Fibroblast of villous mesenchyme (primary cell): Measurements from ENCODE around the gene HCN2. TPM values are rescaled to one million over a fixed set of nuclear protein-coding genes. Genes with fewer than 3 reads are reported as not detected.

ENCODE experiments used
- DNase-seq: peaks from one replicate; pipeline ENCODE4 v3.0.0-alpha.2; 2010; ENCODE audit warnings: low read depth
- H3K4me3 ChIP-seq: 2 replicates; pipeline ENCODE4 v1.5.1; 2011; ENCODE audit warnings: low read depth, mild to moderate bottlenecking, low read length
- CTCF ChIP-seq: IDR thresholded peaks from 2 replicates; pipeline ENCODE4 v1.5.1; 2012; ENCODE audit warnings: low read depth, mild to moderate bottlenecking, low read length; ENCODE audit not compliant: insufficient read depth
- total RNA-seq: library from RNA; depleted of rRNA; stranded (reverse); fragments of >200 nt; gene quantifications from 2 replicates; pipeline ENCODE4 v1.2.3, GENCODE V29; 2012

Gene HCN2
- total RNA-seq, 1 donor: 0.86 TPM

DNA sequence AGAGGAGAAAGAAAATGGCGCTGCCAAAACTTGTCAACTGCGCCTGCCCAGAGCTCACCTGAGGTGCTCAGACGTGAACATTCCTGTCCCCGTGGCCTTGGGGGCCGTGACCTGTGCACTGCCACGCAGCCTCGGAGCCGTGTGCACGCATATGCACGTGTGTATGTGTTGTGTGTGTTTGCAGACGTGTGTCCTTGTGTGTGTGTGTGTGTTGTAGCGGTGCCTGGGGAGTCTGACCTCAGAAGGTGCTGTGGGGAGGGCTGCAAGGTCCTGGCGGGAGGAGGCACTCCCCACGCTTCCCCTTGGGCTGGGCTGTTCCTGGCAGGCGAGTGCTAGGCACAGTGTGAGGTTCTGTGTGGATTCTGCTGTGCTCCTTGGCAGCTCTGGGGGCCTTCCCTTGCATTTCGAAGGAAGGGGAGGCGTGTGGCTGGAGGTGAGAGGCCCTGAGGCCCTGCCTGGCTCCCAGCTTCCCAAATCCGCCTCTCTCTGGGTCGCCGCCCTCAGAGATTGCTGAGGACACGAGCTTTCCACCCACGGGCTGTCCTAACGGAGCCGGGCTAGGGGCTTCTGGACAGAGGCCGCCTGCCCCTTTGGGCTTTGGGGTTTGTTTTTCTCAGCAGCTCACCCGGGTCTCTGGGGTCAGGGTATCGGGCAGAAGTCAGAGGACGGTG, 12.8 kb upstream of the HCN2 start:
- H3K4me3 ChIP-seq: no peak overlapping the region
- TF ChIP-seq CTCF: no peak
- no peak for DNase-seq

GRCh38 chr19:577439-578392, 12.0 kb upstream of the HCN2 start:
- TF ChIP-seq CTCF: no peak
- H3K4me3 ChIP-seq: no peak overlapping the region
- DNase-seq: no peak

- DNase-seq: no peak
- TF ChIP-seq CTCF: no peak
- no peak overlapping the region for H3K4me3 ChIP-seq
Observed at GRCh38 chr19:579111-579841, 10.4 kb upstream of the HCN2 start.

DNA sequence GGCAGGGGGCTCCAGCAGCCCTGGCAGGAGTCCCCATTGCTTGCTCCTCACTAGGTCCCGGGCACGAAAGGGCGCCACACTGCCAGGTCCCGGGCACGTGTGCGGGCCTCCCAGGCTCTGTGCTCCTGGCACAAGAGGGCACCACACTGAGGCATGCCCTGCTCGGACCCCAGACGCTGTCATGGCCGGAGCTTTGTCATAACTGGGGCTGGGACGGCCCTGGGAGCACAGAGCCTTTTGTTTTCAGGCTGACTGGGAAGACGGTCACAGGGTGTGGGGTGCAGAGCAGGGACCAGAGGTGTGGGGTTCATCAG, 9.9 kb upstream of the HCN2 start:
- no peak for DNase-seq
- no peak for TF ChIP-seq CTCF
- no peak overlapping the region for H3K4me3 ChIP-seq

DNA sequence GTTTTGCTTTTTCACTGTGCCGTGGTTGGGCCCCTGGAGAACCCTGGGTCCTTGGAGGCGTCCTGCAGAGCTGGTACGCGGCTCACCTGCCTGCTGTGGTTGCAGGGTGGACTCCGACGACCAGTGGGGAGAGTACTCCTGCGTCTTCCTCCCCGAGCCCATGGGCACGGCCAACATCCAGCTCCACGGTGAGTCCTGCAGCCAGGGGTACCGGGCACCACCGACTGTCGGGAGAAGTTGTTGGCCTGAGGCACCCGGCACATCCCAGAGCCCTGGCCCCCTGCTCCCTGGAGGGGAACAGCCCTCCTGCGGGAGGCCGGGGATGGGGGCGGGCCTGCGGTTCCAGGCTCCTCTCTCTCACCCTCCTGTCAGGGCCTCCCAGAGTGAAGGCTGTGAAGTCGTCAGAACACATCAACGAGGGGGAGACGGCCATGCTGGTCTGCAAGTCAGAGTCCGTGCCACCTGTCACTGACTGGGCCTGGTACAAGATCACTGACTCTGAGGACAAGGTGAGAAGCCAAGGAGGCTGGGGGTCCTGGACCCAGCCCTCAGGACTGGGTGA, 9.3 kb upstream of the HCN2 start:
- H3K4me3 ChIP-seq: no peak overlapping the region
- TF ChIP-seq CTCF: no peak
- DNase-seq: no peak

- DNase-seq: no peak
- H3K4me3 ChIP-seq: no peak overlapping the region
- TF ChIP-seq CTCF: no peak
Observed at GRCh38 chr19:581399-582111, 8.1 kb upstream of the HCN2 start.
